Osteoblast (primary cell): Measurements from ENCODE around the gene EME2. TPM values are rescaled to one million over a fixed set of nuclear protein-coding genes. Genes with fewer than 3 reads are reported as not detected.
A peak's percentile ranks its signal among the peaks of the same experiment; 100 is the strongest.

ENCODE experiments used
- DNase-seq: peaks from one replicate; pipeline ENCODE4 v3.0.0; 2011; ENCODE audit warnings: low spot score, mixed read lengths; ENCODE audit not compliant: insufficient read length; ENCODE audit errors: missing footprints
- H2AFZ ChIP-seq: 2 replicates; pipeline ENCODE4 v1.6.0; 2011; ENCODE audit warnings: mild to moderate bottlenecking, low read length
- H3K27ac ChIP-seq: 2 replicates; pipeline ENCODE4 v1.5.1; 2011; ENCODE audit warnings: mild to moderate bottlenecking, low read depth, low read length, moderate library complexity
- H3K27me3 ChIP-seq: 2 replicates; pipeline ENCODE4 v1.6.0; 2012; ENCODE audit warnings: mild to moderate bottlenecking, control low read depth, inconsistent platforms, low read length, moderate library complexity; ENCODE audit not compliant: insufficient read depth
- H3K36me3 ChIP-seq: 2 replicates; pipeline ENCODE4 v1.5.1; 2011; ENCODE audit warnings: mild to moderate bottlenecking, low read length, control low read depth, moderate library complexity; ENCODE audit not compliant: insufficient read depth
- H3K4me1 ChIP-seq: 2 replicates; pipeline ENCODE4 v1.5.1; 2011; ENCODE audit warnings: mild to moderate bottlenecking, low read length, control low read depth, moderate library complexity; ENCODE audit not compliant: insufficient read depth
- H3K4me2 ChIP-seq: 2 replicates; pipeline ENCODE4 v1.6.0; 2011; ENCODE audit warnings: mild to moderate bottlenecking, low read length; ENCODE audit not compliant: insufficient read depth
- H3K4me3 ChIP-seq: fragments of 200-600 bp; sonication (generic); 3 replicates; pipeline ENCODE4 v1.5.1; 2012; ENCODE audit warnings: mild to moderate bottlenecking, low read length, inconsistent platforms; ENCODE audit not compliant: insufficient read depth
- H3K79me2 ChIP-seq: 2 replicates; pipeline ENCODE4 v1.6.0; 2012; ENCODE audit warnings: mild to moderate bottlenecking, low read length, control low read depth, inconsistent platforms; ENCODE audit not compliant: insufficient read depth
- H3K9me3 ChIP-seq: 2 replicates; pipeline ENCODE4 v1.5.1; 2011; ENCODE audit warnings: low read depth, low read length, control low read depth
- H4K20me1 ChIP-seq: 2 replicates; pipeline ENCODE4 v1.6.0; 2012; ENCODE audit warnings: mild to moderate bottlenecking, low read length, control low read depth; ENCODE audit not compliant: insufficient read depth
- CTCF ChIP-seq: IDR thresholded peaks from 2 replicates; pipeline ENCODE4 v1.5.1; 2011; ENCODE audit warnings: mild to moderate bottlenecking, low read depth, low read length, moderate library complexity; ENCODE audit errors: extremely low read depth
- total RNA-seq: library from RNA; depleted of rRNA; stranded (reverse); fragments of >200 nt; gene quantifications from 2 replicates; pipeline ENCODE4 v1.2.3, GENCODE V29; 2012

EME2 gene
- total RNA-seq, 1 donor: 16.3 TPM

DNA sequence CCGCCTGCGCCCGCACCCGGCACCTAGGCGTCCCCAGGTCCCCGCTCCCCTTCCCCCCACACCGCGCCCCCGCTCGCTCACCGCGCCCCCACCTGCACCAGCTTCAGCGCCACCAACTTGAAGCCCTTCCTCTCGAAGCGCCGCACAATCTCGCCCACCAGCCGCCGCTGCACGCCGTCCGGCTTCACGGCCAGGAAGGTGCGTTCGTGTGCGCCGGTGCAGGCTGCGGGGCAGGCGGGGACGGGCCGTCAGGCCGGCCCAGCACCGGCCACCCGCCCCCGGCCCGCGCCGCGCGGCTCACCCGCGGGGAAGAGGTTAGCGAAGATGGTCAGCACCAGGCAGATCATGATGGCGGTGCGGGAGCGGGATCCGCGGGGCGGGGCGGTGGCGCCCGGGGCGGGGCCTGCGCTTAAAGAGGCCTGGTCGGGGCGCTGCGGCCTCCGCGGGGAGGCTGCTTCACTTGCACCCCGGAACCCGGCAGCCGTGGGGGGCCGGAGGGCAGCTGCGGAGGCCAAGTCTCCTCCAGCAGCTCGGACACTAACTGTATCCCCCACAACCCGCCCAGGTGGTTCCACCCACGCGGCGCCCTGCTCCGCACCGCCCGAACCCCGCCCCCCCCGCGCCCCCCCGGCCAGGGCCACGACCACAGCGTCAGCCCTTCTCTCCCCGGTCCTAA, 1.3 kb upstream of the EME2 start, which contains the start of gene NME3:
NME3 (minus strand) TSS at position 356 of the 676 bp plus-strand sequence; CDS start at position 347, 9 bp downstream.
- Histone ChIP-seq H3K9me3 (no peaks in the 10 kb centered on the region), H3K4me1 (peaks cover 27% of the 10 kb centered on the region), H3K79me2 (peaks cover 41% of the 10 kb centered on the region), H3K4me2 (peak within 1 kb of the TSS; percentile 97), H3K36me3 (peaks cover 22% of the 10 kb centered on the region), H3K27ac (peak within 1 kb of the TSS; percentile 58), H4K20me1 (peaks cover 31% of the 10 kb centered on the region), H2AFZ (no peak within 1 kb of the TSS), H3K4me3 (peak within 1 kb of the TSS; percentile 88), H3K27me3 (no peaks in the 10 kb centered on the region)
- no peak for TF ChIP-seq CTCF
- DNase-seq: peak; percentile 100

DNA sequence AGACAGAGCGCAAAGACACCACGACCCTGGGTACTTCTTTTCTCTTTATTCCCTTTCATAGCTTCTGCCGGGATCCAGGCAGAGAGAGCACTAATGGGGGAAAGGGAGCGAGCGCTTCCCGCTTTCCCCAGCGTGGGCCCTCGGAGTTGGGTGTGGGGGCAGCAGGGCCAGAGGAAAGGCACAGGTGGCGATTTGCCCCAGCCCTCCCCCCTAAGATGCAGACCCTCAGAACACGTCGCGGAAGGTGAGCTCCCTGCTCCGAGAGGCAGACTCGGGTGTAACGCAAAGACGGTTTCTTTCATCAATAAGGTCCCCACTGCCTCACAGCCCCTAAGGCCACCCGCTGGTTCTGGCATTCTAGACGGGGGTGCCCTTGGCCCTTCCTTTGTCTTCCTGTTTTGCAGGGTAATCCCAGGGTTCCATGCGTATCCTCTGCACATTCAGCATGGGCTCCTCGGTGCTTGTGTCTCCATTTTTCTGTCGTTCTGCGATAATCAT, 697 bp upstream of the EME2 start:
- Histone ChIP-seq H3K27me3 (no peaks in the 10 kb centered on the region), H3K4me1 (peaks cover 27% of the 10 kb centered on the region), H4K20me1 (peaks cover 31% of the 10 kb centered on the region), H3K79me2 (peaks cover 43% of the 10 kb centered on the region), H3K4me2 (peak overlapping the region; percentile 97), H3K9me3 (no peaks in the 10 kb centered on the region), H3K4me3 (peak overlapping the region; percentile 88), H3K27ac (peak overlapping the region; percentile 58), H3K36me3 (peaks cover 24% of the 10 kb centered on the region), H2AFZ (no peak overlapping the region)
- no peak for TF ChIP-seq CTCF
- no peak for DNase-seq

DNA sequence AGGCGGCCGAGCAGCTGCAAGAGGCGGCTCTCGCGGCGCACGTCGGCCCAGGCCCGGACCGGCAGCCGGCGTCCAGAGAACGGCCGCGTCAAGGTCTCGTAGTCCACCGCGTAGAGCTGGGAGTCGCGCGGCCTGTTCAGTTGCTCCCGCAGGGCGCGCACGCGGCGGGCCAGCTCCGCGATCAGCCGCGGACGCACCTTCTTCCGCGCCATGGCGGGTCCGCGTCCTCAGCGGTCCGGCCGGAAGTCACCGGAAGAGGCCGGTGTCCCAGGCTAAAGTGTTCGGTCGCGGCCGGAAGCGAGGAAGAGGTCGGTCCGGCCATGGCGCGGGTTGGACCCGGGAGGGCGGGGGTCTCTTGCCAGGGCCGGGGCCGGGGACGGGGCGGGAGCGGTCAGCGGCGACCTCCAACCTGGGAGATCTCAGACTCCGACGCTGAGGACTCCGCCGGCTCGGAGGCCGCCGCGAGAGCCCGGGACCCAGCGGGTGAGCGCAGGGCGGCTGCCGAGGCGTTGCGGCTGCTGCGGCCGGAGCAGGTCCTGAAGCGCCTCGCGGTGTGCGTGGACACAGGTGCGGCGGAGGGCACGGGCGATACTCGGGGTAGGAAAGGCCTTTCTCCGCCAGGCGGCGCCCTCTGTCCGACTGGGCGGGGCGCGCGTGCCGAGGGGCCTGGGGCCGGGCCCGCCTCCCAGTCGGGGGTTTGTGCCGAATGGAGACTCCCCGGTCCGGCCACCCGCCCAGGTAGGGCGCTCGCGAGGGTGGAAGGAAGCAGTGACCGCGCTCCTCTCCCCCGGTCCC, 495 bp downstream of the EME2 start, which contains the start of gene MRPS34:
MRPS34 (minus strand) TSS at position 227 of the 795 bp plus-strand sequence; CDS start at position 212, 15 bp downstream.
- H3K36me3 ChIP-seq: peaks cover 30% of the 10 kb centered on the region
- H3K27ac ChIP-seq: peak within 1 kb of the TSS; percentile 65
- DNase-seq: peak; percentile 99
- peaks cover 36% of the 10 kb centered on the region for H4K20me1 ChIP-seq
- H3K4me1 ChIP-seq: peaks cover 27% of the 10 kb centered on the region
- peaks cover 43% of the 10 kb centered on the region for H3K79me2 ChIP-seq
- peak within 1 kb of the TSS; percentile 97 for H3K4me2 ChIP-seq
- H3K27me3 ChIP-seq: no peaks in the 10 kb centered on the region
- peak within 1 kb of the TSS; percentile 47 for H2AFZ ChIP-seq
- H3K4me3 ChIP-seq: peak within 1 kb of the TSS; percentile 88
- H3K9me3 ChIP-seq: no peaks in the 10 kb centered on the region
- TF ChIP-seq CTCF: peak; percentile 57
